ENCODE data around the gene ANKRD11.

Gene ANKRD11

DNA sequence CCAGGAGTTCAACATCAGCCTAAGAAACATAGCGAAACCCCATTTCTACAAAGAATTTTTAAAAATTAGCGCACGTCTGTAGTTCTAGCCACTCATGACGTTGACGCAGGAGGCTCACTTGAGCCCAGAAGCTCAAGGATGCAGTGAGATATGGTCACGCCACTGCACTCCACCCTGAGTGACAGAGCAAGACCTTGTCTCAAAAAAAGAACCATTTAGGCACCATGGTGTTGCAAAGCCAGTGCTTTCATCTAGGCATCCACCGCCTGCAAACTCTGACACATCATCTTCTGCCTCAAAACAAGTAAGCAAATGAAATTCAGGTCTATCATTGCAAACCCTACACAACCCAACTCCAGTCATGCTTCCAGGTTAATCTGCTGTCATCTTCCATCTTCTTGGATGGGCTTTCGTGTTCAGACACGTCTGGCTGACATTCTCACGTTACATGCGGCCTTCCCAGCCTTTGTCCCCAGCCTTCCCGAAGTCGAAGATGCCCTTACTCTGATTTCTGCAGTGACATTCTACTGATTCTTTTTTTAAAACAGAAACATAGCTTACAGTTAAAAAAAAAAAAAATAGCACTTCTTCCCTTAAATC is 8.9 kb downstream of the ANKRD11 start:
- no peak for TF ChIP-seq CTCF (IDR thresholded peaks at IDR 0.05; ENCODE audit: insufficient read depth, missing control alignments)
- DNase-seq (ENCODE audit: insufficient read length, low spot score) (no peak), FAIRE-seq (no peak)

GRCh38 chr16:89478576-89479221 is 11.7 kb downstream of the ANKRD11 start:
- no peak for DNase-seq (ENCODE audit: insufficient read length, low spot score)
- no peak for TF ChIP-seq CTCF (IDR thresholded peaks at IDR 0.05; ENCODE audit: insufficient read depth, missing control alignments)
- no peak for FAIRE-seq

DNA sequence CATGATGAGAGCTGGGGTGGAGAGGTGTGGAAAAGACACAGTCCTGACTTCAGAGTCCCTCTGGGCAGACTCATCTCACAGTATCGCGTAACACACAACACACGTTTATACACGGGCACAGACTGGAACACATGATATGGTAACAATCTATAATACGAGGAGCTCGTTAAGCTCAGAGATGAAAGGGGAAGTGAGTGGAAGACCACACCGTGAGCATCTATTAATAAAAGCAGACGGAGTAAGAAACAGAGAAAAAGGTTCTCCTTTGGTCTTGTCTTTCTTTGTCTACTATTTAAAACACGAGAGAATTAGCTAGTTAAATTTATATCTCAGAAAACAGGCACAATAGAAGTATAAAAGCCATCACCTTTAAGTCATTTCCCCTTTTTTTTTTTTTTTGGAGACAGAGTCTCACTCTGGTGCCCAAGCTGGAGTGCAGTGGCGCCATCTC is 13.5 kb downstream of the ANKRD11 start:
- DNase-seq (ENCODE audit: insufficient read length, low spot score), result no peak
- TF ChIP-seq CTCF (IDR thresholded peaks at IDR 0.05; ENCODE audit: insufficient read depth, missing control alignments), result no peak
- no peak for FAIRE-seq

- no peak for TF ChIP-seq CTCF (IDR thresholded peaks at IDR 0.05; ENCODE audit: insufficient read depth, missing control alignments)
- DNase-seq (ENCODE audit: insufficient read length, low spot score) (no peak), FAIRE-seq (no peak)
Measured at GRCh38 chr16:89476379-89476778, 14.0 kb downstream of the ANKRD11 start.

DNA sequence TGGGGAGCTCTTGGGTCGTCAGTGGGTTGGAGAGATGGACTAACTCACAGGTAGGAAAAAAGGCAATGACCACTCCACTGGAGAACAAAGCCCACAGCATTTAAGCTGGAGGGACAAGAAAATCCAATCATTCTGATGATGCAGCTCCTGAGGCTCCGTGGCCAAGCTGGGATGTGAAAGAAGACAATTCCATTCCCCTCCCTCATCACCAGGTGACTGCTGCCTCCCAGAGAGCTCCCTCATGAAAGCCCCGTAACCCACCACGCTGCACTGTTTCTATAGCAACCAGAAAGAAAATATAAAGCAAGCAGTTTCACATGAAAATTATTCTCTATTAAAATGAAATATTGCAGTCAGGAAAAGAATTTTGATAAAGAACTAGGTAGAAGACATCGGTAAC is 15.2 kb downstream of the ANKRD11 start:
- no peak for FAIRE-seq

DNA sequence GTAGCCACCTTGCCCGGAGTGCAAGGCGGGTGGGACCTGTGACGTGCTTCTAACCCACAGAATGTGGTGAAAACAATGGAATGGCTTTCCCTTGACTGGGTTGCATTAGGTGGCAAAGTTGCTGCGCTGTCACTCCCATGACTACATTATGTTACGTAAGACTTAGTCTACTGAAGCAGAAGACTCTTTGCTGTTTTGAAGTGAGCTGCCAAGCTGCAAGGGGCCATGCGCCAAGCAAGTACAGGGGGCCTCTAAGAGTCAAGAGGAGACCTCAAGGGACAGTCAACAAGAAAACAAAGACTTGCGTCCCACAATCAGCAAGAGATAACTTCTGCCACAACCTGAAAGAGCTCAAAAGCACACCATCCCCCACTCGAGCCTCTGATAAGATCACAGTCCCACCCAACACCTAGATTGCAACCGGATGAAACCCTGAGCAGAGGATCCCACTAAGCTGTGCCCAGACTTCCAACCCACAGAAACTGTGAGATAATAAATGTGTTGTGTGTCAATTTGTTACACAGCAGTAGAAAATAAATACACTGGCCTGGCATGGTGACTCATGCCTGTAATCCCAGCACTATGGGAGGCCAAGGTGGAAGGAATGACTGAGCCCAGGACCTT is 16.5 kb downstream of the ANKRD11 start:
- no peak for DNase-seq (ENCODE audit: insufficient read length, low spot score)
- TF ChIP-seq CTCF (IDR thresholded peaks at IDR 0.05; ENCODE audit: insufficient read depth, missing control alignments), result no peak
- FAIRE-seq, result no peak

More for the DNA sequence above, 15.2 kb downstream of the ANKRD11 start:
- TF ChIP-seq CTCF (IDR thresholded peaks at IDR 0.05; ENCODE audit: insufficient read depth, missing control alignments), result no peak
- DNase-seq (ENCODE audit: insufficient read length, low spot score), result no peak

Measured in D721Med (cell line).